GM18867 (cell line): ENCODE measurements around the gene WASF3.
"Not testable (repeated sequence)": the region's sequence is repeated elsewhere in the genome, so short reads cannot be mapped to it uniquely, and the experiment has no call there.

Experiments used
- ATAC-seq: cut with Tn5 transposase; IDR thresholded peaks from one replicate; pipeline ENCODE4 v1.9.1; 2021; ENCODE audit warnings: mild to moderate bottlenecking, moderate library complexity; ENCODE audit not compliant: unreplicated experiment

Gene WASF3

DNA sequence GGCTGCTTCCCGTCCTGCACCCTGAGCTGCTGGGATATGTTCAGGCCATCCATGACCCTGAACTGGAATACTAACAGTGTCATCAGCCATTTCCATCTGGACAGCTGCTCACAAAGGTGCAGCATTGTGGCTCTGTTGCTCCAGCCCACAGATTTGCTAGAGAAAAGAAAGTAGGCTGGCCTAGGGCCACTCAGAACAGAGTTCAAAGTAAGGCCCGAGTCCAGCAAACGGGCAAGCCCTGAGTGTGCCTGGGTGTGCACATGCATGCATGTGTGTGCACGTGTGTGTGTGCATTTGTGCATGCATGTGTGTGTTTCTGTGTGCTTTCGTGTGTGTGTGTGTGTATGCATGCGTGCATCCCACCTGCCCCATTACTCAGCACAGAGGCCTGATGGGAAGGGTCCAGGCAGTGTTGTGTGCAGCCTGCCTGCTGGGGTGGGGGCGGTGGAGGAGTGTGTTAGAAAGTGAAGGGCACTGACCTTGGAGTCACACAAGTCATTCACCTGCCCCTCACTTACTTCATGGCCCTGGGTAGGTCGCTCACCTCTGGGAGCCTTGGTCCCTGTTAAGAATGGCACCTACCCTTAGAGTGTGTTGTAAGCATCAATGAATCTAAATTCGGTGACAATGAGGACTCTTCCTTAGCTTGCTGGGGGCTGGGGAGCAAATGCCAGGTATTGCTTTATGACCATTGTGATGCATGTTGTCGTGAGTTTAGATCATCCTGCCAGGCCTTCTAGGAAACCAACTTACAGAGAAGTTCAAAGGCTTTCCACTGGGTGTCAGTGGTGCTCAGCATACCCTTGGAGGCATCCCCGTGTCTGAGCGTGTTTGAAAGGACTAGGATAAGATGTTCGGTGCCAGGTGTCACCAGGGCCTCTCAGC, 149.9 kb downstream of the WASF3 start:
- ATAC-seq = no peak

DNA sequence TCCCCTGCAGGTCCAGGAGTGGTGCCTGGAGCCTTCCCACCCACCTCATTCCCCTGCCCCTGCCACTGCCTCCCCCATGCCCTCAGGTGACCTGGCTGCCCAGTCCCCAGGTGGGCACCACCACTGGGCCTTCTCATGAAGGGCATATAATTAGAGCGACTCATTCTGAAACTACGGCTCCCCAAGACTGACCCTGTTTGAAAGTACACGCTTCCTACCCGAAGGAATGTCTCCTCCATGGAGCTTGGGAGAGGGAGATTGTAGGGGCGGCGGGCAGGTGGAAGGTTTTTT, 150.5 kb downstream of the WASF3 start:
- no peak for ATAC-seq

DNA sequence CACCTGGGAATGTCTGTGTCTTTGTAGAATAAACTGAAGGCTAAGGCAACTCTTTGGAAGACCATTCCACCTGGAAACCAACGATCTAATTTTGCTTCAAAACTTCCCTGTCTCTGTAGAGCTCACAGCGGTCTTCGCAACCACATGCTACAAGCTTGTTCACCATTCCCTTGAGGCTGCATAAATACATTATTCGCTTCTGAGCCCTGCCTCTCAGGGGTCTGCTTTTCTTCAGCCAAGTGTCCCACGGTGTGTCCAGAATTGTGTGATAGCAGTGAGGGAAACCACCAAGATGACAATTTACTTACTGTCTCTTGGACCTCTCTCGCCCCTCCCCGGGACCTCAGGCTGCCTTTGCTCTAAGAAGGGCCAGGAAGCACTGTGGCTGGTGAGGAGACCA, 152.0 kb downstream of the WASF3 start:
- ATAC-seq = no peak

DNA sequence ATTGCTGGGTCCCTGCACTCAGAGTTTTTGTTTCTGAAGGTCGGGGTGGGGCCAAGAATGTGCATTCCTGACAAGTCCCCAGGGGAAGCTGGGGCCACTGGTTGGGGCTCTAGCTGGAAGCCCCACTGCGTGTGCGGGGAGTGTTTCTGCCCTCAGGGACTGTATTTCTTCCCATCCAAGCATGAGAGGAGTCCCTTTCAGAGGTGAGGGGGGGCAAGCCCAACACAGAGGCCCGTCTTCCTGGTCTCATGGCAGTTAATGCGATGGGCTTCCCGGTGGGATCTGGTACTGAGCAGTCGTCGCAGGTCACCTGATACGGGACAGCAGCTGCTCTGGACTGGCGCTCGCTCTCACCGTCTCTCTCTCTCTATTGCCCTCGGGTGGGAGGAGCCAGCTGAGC, 152.7 kb downstream of the WASF3 start:
- no peak for ATAC-seq

DNA sequence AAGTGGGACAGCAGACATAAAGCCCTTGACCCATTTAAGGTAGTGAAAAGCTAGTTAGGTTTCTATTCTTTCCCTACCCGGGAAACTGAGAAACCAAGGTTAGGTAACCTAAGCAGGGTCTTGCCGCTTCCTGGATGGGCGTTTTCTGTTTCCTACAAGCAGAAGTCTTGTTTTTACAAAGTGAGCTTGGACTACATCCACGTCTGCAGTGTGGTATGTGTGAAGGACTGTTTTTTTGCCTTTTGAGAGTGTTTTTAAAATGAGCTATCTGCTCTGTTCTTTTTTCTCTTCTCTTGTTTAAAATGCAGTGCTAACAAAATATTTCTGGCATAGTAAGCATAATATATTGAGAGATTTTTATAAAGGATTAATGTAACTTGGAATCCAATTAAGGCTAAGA, 153.7 kb downstream of the WASF3 start:
- ATAC-seq = no peak

DNA sequence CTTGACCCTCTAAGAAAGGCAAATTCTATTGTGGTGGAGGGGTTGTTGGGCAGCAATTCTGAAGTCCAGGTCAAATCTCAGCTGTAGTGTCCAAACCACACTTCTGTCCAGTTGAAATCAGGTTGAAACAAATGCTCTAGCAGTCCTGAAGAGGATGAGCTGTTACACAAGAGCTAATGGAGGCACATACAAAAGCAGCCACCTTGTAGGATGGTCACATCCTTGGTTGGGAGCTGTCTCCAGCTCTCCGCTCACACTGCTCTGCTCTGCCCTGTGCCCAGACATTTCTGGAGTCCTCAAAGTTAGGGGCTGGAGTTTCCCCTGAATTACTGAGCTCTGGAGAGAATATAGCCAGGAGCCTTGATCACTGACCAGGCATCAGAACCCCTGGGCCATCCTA, 155.9 kb downstream of the WASF3 start:
- no peak for ATAC-seq

DNA sequence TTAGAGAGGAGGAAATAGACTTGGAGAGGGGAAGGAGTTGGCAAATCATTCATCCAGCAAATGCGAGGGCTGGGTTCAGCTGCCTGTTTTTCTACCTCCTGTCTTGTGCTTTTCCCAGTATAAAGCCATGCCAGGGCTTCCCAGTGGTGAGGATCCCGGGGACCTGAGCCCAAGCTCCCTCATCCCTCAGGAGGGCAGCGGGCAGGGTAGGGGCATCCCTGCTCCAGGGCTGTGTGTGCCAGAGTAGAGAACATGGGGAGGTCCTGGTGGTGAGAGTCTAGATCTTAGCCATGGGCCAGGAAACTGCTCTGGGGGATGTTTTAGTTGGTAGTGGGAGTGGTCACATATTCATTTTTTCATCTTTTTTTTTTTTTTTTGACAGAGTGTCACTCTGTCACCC, 159.5 kb downstream of the WASF3 start:
- ATAC-seq = no peak

DNA sequence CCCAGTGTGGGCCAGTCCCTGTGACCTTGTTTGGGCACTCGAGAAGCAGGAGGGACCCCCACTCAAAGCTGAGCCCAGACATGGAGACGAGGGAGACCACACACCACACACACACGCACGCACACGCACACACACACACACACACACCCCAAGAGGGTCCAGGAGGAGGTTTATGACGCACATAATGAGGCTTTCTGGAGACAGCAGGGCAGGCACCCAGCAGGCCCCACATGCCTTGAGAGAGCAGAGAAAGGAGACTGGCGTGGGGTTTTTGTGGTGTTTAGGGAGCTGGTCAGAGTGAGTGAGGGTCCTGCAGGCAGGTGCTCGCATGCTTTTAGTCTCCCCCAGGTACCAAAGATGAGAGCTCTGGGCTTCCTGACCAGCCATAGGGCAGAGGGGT, 160.7 kb downstream of the WASF3 start:
- no peak for ATAC-seq

DNA sequence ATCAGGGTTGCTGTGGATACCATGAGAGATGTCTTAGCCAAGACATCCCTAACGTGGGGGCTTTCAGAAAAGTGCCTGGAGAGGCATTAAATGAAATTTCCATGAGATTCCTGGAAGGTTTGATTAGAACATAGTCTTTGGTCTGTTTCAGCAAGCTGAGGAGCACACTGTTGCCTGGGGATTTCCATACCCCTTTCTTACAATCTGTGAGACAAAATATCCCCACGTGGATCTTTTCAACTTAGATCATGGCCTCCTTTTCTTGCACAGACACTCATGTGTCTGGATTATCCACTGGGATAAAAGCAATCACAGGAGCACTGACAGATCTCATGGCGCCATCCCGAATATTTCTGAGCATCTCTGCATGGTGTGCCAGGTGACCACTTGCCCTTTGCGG, 161.4 kb downstream of the WASF3 start:
- ATAC-seq = no peak

DNA sequence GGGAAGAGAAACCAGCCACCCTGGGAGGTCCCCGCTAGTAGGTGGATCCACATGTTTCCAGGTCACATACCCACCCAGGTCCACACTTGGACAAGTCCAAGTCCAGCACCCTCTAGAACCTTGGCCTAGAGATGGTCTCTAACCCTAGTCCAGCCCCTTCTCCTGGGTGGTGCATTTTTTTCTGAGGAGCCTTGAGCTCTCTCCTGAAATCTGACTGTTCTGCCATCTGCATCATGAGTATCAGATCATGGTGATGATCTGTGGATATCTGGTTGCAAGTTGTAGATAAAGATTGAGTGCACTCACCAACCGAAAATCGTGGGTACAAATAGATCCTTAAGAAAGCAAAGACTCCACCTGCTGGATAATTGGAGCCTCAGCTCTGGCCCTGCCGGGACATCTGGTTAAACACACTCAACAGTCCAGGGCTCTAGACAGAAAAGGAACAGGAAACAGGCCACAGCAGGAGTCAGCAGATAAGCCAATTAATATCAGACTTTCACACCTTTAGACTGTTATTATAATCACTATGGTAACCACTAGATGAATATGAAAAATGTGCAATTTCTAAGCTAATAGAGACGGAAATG, 162.0 kb downstream of the WASF3 start:
- ATAC-seq = no peak

DNA sequence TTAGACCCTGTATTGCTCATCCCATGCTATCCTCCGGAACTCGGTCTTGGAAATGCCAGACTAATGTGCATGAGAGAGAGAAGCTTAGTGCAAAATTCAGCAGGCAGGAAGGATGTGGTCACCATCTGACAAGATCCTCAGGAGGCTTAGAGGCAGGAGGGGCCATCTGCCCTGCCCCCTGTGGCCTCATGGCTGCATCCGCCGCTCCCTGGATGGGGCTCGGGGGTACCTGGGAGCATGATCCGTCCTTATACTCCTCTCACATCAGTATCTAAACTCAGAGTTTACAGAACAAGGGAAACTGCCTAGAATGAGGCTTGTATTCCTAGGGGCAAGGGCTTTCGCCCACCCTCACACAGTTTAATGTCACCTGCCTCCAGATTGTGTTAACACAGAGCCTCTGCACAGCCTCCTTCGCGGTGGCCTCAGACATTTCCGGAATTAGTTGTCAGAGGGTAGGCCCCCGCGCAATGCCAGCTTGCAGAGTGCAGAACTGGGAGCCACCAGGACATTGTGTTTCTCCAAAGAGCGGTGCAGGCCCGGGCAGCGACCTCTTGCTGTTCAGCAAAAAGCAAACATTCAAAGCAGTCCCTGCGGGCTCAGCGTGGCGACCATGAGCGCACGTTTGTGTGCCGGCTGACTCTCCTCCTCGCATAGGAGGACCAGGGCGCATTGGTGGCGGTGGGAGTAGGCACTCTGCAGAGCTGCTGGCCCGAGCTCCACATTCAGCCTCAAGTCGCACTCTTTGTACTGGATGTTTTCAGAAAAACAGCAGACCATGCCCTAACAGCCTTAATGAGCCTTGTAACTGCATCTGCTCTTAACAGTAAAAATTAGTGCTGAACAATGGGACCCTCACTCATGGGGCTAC, 164.0 kb downstream of the WASF3 start:
- ATAC-seq = no peak

DNA sequence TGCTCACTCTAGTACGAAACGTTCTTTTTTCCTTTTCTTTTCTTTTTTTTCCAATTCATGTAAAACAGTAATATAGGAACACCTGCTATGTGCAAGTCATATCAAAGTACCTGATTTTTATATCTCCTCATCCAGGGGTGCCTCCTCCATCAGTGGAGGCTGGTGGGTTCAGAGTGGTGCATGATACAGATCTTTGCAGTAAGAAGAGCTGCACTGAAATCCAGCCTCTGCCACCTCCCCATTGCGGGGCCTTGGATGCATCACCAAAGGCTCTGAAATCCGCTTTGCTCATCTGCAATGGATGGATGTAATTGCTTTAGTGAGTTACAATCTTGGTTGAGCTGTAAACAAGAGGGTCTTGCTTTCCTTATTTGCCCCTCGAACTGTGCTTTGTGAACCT, 164.8 kb downstream of the WASF3 start:
- no peak for ATAC-seq

DNA sequence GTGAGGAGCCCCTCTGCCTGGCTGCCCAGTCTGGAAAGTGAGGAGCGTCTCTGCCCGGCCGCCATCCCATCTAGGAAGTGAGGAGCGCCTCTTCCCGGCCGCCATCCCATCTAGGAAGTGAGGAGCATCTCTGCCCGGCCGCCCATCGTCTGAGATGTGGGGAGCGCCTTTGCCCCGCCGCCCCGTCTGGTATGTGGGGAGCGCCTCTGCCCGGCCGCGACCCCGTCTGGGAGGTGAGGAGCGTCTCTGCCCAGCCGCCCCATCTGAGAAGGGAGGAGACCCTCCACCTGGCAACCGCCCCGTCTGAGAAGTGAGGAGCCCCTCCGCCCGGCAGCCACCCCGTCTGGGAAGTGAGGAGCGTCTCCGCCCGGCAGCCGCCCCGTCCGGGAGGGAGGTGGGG, 166.1 kb downstream of the WASF3 start:
- not testable (repeated sequence) for ATAC-seq

DNA sequence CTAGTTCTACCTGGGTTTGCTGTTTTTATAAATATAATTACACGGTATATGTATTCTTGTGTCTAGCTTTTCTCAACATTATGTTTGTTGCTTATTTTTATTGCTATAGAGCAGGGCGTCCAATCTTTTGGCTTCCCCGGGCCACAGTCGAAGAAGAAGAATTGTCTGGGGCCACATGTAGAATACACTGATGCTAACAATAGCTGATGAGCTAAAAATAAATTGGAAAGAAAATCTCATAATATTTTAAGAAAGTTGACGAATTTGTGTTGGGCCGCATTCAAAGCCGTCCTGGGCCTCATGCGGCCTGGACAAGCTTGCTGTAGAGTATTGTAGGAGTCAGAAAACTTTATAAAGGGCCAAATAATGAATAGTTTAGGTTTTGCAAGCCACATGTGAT, 169.2 kb downstream of the WASF3 start:
- ATAC-seq = no peak

DNA sequence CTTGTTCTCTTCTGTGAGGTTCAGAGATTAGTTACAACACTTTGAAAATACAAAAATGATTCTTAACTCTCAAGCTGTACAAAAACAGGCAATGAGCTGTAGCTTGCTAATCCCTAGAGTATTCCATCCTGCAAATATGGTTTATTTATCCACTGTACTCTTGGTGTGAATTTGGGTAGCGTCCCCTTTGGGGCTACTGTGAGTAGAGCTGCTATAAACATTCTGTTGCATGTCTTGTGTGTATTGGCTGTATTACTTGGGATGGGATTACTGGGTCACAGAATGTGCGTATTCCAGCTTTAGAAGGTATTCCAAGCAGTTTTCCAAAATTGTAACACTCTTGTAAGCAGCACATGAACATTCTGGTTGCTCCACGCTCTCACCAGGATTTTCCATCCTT, 169.6 kb downstream of the WASF3 start:
- ATAC-seq = no peak

DNA sequence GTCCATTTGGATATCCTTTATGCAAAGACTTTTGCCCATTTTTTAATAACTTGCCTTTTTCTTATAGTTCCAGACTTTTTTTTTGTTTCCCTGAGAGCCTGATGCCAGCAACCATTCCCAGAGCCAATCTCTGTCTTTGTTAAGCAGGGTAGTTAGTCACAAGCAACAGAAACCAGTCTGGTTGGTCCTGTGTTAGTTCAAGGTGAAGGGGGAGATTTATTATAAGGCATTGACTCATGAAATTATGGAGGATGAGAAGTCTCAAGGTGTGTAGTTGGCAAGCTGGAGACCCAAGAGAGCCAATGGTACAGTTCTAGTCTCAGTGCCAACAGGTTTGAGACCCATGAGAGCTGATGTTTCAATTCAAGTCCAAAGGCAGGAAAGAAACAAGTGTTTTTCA, 170.2 kb downstream of the WASF3 start:
- no peak for ATAC-seq

DNA sequence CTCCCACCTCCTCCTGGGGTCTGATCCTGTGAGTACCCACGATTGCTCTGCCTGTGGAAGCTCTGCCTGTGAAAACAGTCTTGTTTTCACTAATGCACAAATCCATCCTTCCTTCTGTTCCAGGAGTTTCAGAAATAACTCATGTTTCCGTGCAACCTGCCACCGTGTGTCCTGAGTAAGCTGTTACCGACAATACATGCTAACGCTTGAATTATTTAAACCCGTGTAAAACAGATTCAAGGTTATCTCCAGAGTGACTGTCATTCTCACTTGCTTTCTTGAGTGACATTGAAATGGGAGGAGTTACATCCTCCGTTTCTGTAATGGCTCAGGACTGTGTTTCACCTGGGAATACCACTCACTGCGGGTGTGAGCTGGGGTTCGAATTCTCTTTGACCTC, 178.2 kb downstream of the WASF3 start:
- no peak for ATAC-seq
